Chondrocyte (in vitro differentiated cells): ENCODE measurements around the gene CPNE7. TPM values are rescaled to one million over a fixed set of nuclear protein-coding genes. Genes with fewer than 3 reads are reported as not detected.
A peak's percentile ranks its signal among the peaks of the same experiment; 100 is the strongest.

ENCODE experiments used
- DNase-seq: peaks from one replicate; pipeline ENCODE4 v3.0.0; 2021; ENCODE audit warnings: mixed read lengths, low spot score
- H3K27ac Mint-ChIP-seq: one replicate; pipeline ENCODE4 v1.8.0; 2021; ENCODE audit warnings: mild to moderate bottlenecking, moderate library complexity, mixed read lengths; ENCODE audit not compliant: unreplicated experiment
- H3K27me3 Mint-ChIP-seq: 2 replicates; pipeline ENCODE4 v1.8.0; 2021; ENCODE audit warnings: low read depth, mixed read lengths
- H3K36me3 Mint-ChIP-seq: 2 replicates; pipeline ENCODE4 v1.8.0; 2021; ENCODE audit warnings: low read depth, mixed read lengths
- H3K4me1 Mint-ChIP-seq: 2 replicates; pipeline ENCODE4 v1.8.0; 2021; ENCODE audit warnings: low read depth, mild to moderate bottlenecking, mixed read lengths
- H3K4me3 Mint-ChIP-seq: one replicate; pipeline ENCODE4 v1.8.0; 2021; ENCODE audit warnings: mild to moderate bottlenecking, moderate library complexity, mixed read lengths; ENCODE audit not compliant: unreplicated experiment
- H3K9me3 Mint-ChIP-seq: 2 replicates; pipeline ENCODE4 v1.8.0; 2021; ENCODE audit warnings: low read depth, mixed read lengths
- CTCF ChIP-seq: fragments of 200-600 bp; sonication (generic); IDR thresholded peaks from 2 replicates; pipeline ENCODE4 v1.5.0; 2021; ENCODE audit warnings: antibody characterized with exemption, mild to moderate bottlenecking, moderate library complexity
- total RNA-seq: library from RNA; stranded (reverse); gene quantifications from 3 replicates; pipeline ENCODE4 v1.2.1, GENCODE V29; 2021

The CPNE7 gene
- total RNA-seq, 1 donor from 2014 or later, result 15.5 TPM

- no peaks in the 10 kb centered on the region for H3K9me3 Mint-ChIP-seq
- peaks cover 4% of the 10 kb centered on the region for H3K27me3 Mint-ChIP-seq
- H3K36me3 Mint-ChIP-seq, result no peaks in the 10 kb centered on the region
- TF ChIP-seq CTCF, result no peak
- H3K4me1 Mint-ChIP-seq, result peaks cover 8% of the 10 kb centered on the region
- no peak overlapping the region for H3K27ac Mint-ChIP-seq
- DNase-seq, result no peak
- no peak overlapping the region for H3K4me3 Mint-ChIP-seq
Measured at GRCh38 chr16:89637379-89637778, 61.8 kb downstream of the CPNE7 start.

- Mint-ChIP-seq H3K27ac (no peak overlapping the region), H3K36me3 (no peaks in the 10 kb centered on the region), H3K4me3 (no peak overlapping the region), H3K9me3 (no peaks in the 10 kb centered on the region), H3K4me1 (peaks cover 8% of the 10 kb centered on the region), H3K27me3 (peaks cover 4% of the 10 kb centered on the region)
- no peak for DNase-seq
- no peak for TF ChIP-seq CTCF
Measured at GRCh38 chr16:89638455-89638854, 62.9 kb downstream of the CPNE7 start.

GRCh38 chr16:89639385-89639784 is 63.8 kb downstream of the CPNE7 start:
- TF ChIP-seq CTCF, result no peak
- Mint-ChIP-seq H3K27ac (no peak overlapping the region), H3K36me3 (no peaks in the 10 kb centered on the region), H3K9me3 (no peaks in the 10 kb centered on the region), H3K27me3 (no peaks in the 10 kb centered on the region), H3K4me1 (peaks cover 8% of the 10 kb centered on the region), H3K4me3 (no peak overlapping the region)
- no peak for DNase-seq

GRCh38 chr16:89641458-89642119 is 66.0 kb downstream of the CPNE7 start:
- no peaks in the 10 kb centered on the region for H3K9me3 Mint-ChIP-seq
- no peak overlapping the region for H3K4me3 Mint-ChIP-seq
- DNase-seq, result no peak
- TF ChIP-seq CTCF, result peak; percentile 64
- H3K27ac Mint-ChIP-seq, result peak overlapping the region; percentile 64
- H3K27me3 Mint-ChIP-seq, result no peaks in the 10 kb centered on the region
- H3K36me3 Mint-ChIP-seq, result peaks cover 10% of the 10 kb centered on the region
- peaks cover 8% of the 10 kb centered on the region for H3K4me1 Mint-ChIP-seq

GRCh38 chr16:89642574-89642973 is 67.0 kb downstream of the CPNE7 start:
- Mint-ChIP-seq H3K27me3 (no peaks in the 10 kb centered on the region), H3K27ac (no peak overlapping the region), H3K36me3 (peaks cover 11% of the 10 kb centered on the region), H3K4me1 (peaks cover 8% of the 10 kb centered on the region), H3K4me3 (no peak overlapping the region), H3K9me3 (no peaks in the 10 kb centered on the region)
- no peak for TF ChIP-seq CTCF
- no peak for DNase-seq
